GM12801 (cell line): ENCODE data around the gene SHISA6.

Experiments used
- CTCF ChIP-seq: IDR thresholded peaks from one replicate; pipeline ENCODE4 v1.5.1; 2011; ENCODE audit warnings: control low read depth; ENCODE audit not compliant: insufficient read length; ENCODE audit errors: extremely low read depth

The SHISA6 gene

GRCh38 chr17:11486101-11486867 is 245.3 kb downstream of the SHISA6 start:
- no peak for TF ChIP-seq CTCF

GRCh38 chr17:11486868-11487310 is 245.9 kb downstream of the SHISA6 start:
- TF ChIP-seq CTCF: no peak

- no peak for TF ChIP-seq CTCF
These were observed 246.5 kb downstream of the SHISA6 start for GRCh38 chr17:11487469-11487868.

GRCh38 chr17:11488407-11488806 is 247.4 kb downstream of the SHISA6 start:
- TF ChIP-seq CTCF: no peak

GRCh38 chr17:11490171-11490755 is 249.2 kb downstream of the SHISA6 start:
- no peak for TF ChIP-seq CTCF

- TF ChIP-seq CTCF: no peak
These were observed 251.5 kb downstream of the SHISA6 start for GRCh38 chr17:11492511-11492910.

- no peak for TF ChIP-seq CTCF
These were observed 252.9 kb downstream of the SHISA6 start for GRCh38 chr17:11493936-11494335.
